Bronchial epithelial cell (primary cell): ENCODE results near the gene ZNF641. TPM values are rescaled to one million over a fixed set of nuclear protein-coding genes. Genes with fewer than 3 reads are reported as not detected.
A peak's percentile ranks its signal among the peaks of the same experiment; 100 is the strongest.

ENCODE experiments used
- DNase-seq: peaks from one replicate; pipeline ENCODE4 v3.0.0-alpha.2; 2010; ENCODE audit warnings: low read depth
- FAIRE-seq: peaks from 2 replicates; lab custom pipeline; 2011; peaks lifted over from hg19 to GRCh38; lab: Jason Lieb, UNC
- H3K27me3 ChIP-seq: 2 replicates; pipeline ENCODE4 v1.5.1; 2011; ENCODE audit warnings: low read length; ENCODE audit not compliant: control insufficient read depth, insufficient read depth
- H3K36me3 ChIP-seq: 2 replicates; pipeline ENCODE4 v1.5.1; 2011; ENCODE audit warnings: low read length; ENCODE audit not compliant: control insufficient read depth, insufficient read depth
- H3K4me3 ChIP-seq: 2 replicates; pipeline ENCODE4 v1.5.1; 2011; ENCODE audit warnings: mild to moderate bottlenecking, low read depth, low read length, control low read depth
- total RNA-seq: library from RNA; depleted of rRNA; stranded (reverse); fragments of >200 nt; gene quantifications from 2 replicates; pipeline ENCODE4 v1.2.1, GENCODE V29; 2014
- TF ChIP-seq, protein P1 (sequence below): IDR thresholded peaks from 2 replicates; pipeline ENCODE4 v1.5.1; 2011; ENCODE audit warnings: mild to moderate bottlenecking, moderate library complexity, low read length, control low read depth, inconsistent platforms; ENCODE audit not compliant: insufficient read depth, severe bottlenecking

ZNF641 gene
- total RNA-seq, 1 donor from 2014 or later, result 9.0 TPM

DNA sequence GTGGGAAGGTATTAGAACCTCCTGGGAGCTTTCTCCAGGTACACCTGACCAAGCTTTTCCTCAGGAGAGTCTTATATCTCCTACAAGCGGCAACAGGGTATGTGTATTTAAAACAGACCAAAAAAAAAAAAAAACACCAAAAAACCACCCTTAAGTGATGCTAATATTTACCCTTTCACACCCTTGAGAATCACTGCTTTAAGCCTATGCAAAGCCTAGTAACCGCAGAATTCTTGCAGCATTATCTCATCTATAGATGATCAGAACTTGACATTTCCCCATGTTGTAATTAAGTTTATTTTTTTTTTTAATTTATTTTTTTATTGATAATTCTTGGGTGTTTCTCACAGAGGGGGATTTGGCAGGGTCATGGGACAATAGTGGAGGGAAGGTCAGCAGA, 19.3 kb downstream of the ZNF641 start:
- FAIRE-seq (no peak), DNase-seq (peak; percentile 83)
- no peaks in the 10 kb centered on the region for H3K36me3 ChIP-seq
- TF ChIP-seq, protein P1, sequence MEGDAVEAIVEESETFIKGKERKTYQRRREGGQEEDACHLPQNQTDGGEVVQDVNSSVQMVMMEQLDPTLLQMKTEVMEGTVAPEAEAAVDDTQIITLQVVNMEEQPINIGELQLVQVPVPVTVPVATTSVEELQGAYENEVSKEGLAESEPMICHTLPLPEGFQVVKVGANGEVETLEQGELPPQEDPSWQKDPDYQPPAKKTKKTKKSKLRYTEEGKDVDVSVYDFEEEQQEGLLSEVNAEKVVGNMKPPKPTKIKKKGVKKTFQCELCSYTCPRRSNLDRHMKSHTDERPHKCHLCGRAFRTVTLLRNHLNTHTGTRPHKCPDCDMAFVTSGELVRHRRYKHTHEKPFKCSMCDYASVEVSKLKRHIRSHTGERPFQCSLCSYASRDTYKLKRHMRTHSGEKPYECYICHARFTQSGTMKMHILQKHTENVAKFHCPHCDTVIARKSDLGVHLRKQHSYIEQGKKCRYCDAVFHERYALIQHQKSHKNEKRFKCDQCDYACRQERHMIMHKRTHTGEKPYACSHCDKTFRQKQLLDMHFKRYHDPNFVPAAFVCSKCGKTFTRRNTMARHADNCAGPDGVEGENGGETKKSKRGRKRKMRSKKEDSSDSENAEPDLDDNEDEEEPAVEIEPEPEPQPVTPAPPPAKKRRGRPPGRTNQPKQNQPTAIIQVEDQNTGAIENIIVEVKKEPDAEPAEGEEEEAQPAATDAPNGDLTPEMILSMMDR, result no peak
- no peaks in the 10 kb centered on the region for H3K27me3 ChIP-seq
- H3K4me3 ChIP-seq, result no peak overlapping the region

DNA sequence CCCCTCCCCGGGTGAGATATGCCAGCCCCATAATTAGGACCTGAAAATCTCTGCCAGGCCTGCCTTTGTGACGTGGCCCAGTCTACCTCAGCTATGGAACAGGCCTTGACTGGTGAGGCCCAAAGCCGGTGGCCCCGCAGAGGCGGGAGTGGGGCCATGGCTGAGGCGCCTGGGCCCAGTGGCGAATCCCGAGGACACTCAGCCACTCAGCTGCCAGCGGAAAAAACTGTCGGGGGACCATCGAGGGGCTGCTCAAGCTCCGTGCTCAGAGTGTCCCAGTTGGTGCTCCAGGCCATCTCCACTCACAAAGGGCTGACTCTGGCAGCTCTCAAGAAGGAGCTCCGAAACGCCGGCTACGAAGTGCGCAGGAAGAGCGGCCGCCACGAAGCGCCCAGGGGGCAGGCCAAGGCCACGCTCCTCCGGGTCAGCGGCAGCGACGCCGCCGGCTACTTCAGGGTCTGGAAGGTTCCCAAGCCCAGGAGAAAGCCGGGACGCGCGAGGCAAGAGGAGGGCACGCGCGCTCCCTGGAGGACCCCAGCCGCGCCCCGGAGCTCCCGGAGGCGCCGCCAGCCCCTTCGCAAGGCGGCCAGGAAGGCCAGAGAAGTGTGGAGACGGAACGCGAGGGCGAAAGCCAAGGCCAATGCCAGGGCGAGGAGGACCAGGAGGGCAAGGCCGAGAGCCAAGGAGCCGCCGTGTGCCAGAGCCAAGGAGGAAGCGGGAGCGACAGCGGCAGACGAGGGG, 21.4 kb downstream of the ZNF641 start:
- FAIRE-seq, result no peak
- TF ChIP-seq, protein P1, result no peak

DNA sequence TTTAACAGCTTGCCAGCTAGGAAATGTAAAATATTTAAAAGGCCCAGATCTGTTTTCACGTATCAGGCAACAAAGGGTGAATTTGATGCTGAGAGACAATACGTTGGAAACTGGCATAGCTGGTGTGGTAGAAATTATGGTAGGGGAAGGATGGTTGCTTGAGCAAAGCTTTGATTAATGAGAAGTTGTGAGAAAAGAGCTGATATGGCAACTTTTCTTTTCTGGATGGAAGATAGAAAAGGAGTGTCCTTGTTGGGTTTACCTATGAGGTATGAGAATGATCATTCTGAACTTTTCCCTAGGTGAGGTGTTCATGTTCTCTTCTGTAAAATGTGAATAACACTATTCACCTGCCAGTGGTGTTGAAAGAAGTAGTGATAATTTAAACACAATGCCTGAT, 34.2 kb downstream of the ZNF641 start:
- DNase-seq, result no peak
- no peak overlapping the region for H3K4me3 ChIP-seq
- TF ChIP-seq, protein P1, result no peak
- H3K36me3 ChIP-seq, result no peaks in the 10 kb centered on the region
- no peaks in the 10 kb centered on the region for H3K27me3 ChIP-seq
- FAIRE-seq, result no peak

More for the DNA sequence above, 21.4 kb downstream of the ZNF641 start:
- H3K4me3 ChIP-seq, result no peak overlapping the region
- DNase-seq, result no peak
- no peaks in the 10 kb centered on the region for H3K27me3 ChIP-seq
- H3K36me3 ChIP-seq, result no peaks in the 10 kb centered on the region

DNA sequence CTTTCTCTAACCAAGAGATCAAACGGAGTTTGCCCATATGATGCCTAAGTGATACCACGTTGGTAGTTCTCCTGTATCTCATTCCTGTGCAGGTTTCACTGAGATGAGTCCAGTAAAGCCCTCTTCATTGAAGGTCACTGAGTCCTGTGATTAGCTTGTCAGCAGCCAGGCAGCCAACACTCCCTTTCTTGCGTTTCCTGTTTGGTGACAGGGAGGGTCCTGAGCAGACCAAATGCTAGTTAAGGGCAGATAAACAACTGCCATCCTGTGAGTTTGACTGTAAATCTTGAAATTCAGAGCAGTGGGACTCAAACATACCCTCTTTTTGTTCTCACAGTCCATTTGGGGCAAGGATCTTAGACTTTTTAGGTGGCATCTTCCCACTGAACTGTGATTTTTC, 39.4 kb downstream of the ZNF641 start:
- Histone ChIP-seq H3K36me3 (no peaks in the 10 kb centered on the region), H3K4me3 (no peak overlapping the region), H3K27me3 (no peaks in the 10 kb centered on the region)
- no peak for DNase-seq
- TF ChIP-seq, protein P1, result no peak
- no peak for FAIRE-seq

DNA sequence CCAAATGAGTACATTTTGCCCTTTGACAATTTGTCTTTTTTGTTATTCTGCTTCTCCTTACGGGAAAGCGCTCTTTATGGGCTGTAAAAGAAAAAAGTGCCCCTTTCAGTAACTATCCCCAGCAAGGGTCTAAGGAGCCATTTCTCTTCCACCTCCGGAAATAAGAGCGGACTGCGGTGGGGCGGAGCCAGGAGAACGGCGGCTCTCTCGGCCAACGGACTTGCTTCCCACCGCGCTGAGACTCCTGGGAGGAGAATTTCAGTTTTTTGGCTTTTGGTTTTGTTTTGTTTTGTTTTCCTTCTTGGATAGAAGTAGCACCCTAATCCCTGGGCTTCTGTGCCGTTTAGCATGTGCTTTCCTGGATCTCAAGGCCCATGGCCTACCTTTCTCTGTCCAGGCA, 43.5 kb downstream of the ZNF641 start:
- no peak for FAIRE-seq

More for the DNA sequence above, 43.5 kb downstream of the ZNF641 start:
- Histone ChIP-seq H3K36me3 (no peaks in the 10 kb centered on the region), H3K27me3 (no peaks in the 10 kb centered on the region), H3K4me3 (no peak overlapping the region)
- DNase-seq, result no peak
- TF ChIP-seq, protein P1, result no peak
